Effector CD8-positive, alpha-beta T cell (primary cell): Measurements from ENCODE around the gene SEMA6C.
"Not testable (repeated sequence)": the region's sequence is repeated elsewhere in the genome, so short reads cannot be mapped to it uniquely, and the experiment has no call there.

ENCODE experiments used
- DNase-seq: peaks from one replicate; lab custom pipeline; 2025; lab: John Stamatoyannopoulos, UW
- total RNA-seq, 4 experiments: gene quantifications; one replicate each; lab custom pipeline; 2026; lab: John Stamatoyannopoulos, UW

The SEMA6C gene, protein sequence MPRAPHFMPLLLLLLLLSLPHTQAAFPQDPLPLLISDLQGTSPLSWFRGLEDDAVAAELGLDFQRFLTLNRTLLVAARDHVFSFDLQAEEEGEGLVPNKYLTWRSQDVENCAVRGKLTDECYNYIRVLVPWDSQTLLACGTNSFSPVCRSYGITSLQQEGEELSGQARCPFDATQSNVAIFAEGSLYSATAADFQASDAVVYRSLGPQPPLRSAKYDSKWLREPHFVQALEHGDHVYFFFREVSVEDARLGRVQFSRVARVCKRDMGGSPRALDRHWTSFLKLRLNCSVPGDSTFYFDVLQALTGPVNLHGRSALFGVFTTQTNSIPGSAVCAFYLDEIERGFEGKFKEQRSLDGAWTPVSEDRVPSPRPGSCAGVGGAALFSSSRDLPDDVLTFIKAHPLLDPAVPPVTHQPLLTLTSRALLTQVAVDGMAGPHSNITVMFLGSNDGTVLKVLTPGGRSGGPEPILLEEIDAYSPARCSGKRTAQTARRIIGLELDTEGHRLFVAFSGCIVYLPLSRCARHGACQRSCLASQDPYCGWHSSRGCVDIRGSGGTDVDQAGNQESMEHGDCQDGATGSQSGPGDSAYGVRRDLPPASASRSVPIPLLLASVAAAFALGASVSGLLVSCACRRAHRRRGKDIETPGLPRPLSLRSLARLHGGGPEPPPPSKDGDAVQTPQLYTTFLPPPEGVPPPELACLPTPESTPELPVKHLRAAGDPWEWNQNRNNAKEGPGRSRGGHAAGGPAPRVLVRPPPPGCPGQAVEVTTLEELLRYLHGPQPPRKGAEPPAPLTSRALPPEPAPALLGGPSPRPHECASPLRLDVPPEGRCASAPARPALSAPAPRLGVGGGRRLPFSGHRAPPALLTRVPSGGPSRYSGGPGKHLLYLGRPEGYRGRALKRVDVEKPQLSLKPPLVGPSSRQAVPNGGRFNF
- 2.3 to 10.1 (median 6.9) reads per million in 4 experiments for total RNA-seq

DNA sequence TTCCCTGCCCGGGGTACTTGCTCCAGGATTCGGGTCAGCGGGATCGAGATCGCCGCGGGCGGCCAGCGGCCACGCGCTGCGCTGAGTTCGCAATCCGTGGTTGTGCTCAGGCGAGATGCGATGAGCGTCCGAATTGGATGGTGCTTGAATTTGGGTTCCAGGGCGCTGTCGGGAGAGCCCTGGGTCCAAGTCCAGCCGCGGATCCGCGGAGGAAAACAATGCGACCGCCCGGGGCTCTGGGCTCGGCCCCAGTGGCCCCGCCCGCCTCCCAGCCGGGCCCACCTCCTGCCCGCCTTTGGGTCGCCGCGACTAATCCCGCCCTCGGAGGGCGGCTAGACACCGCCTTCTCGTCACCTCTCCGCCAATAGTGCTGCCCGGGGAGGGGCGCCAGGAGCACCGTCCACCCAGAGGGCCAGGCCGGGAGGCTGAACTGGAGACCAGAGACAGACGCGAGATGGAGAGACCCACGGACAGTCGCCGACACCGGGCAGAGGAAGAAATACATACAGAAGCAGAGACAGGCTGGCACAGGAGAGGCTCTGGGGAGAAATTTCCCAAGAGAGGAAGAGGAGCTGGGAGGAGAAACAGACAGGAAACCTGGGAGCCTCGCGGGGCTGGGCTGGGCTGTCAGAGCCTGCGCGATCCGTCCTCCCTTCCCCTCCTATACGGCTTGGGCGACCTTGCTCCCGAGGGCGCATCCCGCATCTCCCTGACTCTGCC is at the start of gene SEMA6C:
TSS of gene SEMA6C (minus strand) at position 220 of the 720 bp plus-strand sequence. CDS start 4,010 bp downstream, outside the sequence.
- peak; percentile 79 for DNase-seq

DNA sequence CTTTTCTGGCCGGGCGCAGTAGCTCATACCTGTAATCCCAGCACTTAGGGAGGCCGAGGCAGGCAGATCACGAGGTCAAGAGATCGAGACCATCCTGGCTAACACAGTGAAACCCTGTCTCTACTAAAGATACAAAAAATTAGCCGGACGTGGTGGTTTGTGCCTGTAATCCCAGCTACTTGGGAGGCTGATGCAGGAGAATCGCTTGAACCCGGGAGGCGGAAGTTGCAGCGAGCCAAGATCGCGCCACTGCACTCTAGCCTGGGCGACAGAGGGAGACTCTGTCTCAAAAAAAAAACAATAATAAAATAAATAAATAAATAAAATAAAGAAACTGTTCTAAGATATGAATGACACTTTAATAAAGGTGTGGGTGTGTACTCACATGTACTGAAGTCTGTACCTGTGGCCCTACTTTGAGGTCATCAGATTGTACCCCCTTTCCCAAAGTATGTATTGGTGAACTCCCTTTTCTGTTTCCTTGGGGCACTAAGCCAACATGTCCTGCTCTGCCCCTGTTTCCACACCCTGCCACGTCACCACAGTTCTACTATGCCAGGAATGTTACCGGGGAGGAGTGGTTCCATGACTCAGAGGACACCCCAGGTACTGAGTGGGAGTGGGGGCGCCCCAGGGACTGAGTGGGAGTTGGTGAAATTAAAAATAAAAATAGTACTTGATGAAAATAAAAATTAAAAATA is 48.6 kb upstream of the SEMA6C start:
- DNase-seq = not testable (repeated sequence)

DNA sequence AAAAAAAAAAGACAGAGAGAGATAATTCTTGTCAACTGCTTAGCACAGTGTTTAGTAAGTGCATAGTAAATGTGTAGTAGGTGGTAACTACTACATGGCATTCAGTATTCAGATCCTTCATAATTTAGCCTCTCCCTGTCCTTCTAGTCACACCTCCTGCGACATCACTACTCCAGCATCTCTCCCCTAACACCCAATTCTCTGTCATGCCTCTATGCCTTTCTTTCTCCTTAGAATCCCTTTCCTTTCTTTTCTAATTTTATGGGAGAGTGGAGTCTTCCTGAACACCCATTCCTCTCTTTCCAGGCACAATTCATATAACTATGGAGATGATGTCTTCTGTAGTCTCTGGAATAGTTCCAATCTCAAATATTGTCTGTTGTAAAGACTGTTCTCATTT is 47.4 kb upstream of the SEMA6C start:
- no peak for DNase-seq

DNA sequence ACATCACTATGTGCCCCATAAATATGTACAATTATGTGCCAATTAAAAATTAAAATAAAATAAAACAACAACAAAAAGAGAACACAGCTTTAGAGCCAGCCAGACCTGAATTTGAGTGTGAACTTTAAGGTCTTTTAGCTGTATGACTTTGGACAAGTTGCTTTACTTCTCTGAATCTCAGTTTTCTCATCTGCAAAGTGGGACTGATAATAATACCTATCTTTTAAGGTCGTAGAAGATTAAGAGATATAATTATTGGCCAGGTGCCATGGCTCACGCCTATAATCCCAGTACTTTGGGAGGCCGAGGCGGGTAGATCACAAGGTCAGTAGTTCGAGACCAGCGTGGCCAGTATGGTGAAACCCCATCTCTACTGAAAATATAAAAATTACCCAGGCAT is 46.9 kb upstream of the SEMA6C start:
- DNase-seq = no peak

DNA sequence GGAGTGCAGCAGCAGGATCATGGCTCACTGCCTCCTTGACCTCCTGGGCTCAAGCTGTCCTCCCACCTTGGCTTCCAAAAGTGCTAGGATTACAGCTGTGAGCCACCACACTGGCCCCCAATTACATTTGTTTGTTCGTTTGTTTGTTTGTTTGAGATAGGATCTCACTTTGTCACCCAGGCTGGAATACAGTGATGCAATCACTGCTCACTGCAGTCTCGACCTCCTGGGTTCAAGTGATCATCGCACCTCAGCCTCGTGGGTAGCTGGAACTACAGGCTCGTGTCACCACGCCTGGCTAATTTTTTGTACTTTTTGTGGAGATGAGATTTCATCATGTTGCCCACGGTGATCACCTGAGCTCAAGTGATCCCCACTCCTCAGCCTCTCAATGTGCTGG is 45.6 kb upstream of the SEMA6C start:
- no peak for DNase-seq

DNA sequence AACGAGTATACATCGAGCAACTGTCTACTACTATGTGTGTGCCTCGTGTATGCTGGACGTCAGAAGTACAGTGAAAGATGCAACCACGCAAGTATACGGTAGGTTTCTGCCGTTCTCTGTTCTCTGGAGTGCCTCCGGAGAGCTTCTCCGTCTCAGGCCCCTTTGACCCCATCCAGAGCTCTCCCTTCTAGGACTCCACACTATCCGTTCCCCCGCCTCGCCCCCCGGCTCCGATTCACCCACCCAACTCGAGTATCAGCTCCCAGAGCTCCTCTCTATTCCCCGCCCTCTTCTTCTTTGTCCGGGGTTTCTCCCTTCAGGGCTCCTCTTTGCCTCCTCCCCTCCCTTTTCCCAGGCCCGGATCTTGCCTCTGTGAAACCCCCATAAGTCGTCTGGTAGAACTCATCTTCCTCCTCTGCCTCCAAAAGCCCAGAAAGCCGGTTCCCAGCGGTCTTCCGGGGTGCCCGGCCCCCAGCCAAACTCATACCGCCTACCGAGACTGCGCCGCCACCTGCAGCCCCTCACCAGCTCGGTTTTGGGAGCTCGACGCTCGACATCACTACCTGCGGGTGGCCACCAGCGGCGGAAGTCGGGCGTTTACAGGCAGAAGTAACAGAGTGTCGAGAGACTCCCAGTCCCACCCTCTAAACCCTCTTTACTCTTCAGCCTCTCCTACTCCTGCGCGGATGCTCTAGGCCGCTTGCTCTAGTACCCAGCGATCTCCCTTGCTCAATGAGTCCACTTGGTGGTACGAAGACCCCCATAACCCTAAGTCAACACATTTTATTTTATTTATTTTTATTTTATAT is 43.4 kb upstream of the SEMA6C start, which contains the start of gene VPS72:
TSS of gene VPS72 (minus strand) at position 561 of the 809 bp plus-strand sequence. CDS start at position 485, 76 bp downstream.
- DNase-seq = peak; percentile 75

DNA sequence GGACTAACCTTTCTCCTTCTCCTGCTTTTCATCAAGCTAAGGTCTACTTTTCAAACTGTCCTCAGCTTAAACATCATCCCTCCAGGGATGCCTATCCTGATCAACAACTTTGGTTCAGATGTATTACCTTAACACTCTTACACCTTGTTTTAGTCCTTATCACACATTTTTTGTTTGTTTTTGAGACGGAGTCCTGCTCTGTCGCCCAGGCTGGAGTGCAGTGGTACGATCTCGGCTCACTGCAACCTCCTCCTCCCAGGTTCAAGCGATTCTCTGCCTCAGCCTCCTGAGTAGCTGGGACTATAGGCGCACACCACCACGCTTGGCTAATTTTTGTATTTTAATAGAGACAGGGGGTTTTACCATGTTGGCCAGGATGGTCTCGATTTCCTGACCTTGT is 42.2 kb upstream of the SEMA6C start:
- DNase-seq = not testable (repeated sequence)

DNA sequence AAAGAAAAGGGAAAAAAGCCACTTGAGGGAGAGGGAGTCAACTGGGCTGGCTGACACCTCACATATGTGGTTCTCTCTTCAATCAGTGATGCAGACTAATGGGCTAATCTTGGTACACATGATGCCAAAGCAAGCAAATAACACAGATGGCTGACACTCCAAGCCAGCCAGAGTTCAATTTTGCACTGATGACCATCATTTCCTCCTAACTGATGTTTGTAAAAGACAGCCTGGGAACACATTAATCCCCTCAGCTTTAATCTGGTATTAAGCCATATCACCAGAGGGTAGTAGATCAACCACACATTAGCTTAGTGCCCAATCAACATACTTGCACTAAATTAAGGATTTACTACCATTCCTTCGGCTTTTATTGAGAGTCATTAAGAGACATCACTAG is 40.8 kb upstream of the SEMA6C start:
- no peak for DNase-seq

DNA sequence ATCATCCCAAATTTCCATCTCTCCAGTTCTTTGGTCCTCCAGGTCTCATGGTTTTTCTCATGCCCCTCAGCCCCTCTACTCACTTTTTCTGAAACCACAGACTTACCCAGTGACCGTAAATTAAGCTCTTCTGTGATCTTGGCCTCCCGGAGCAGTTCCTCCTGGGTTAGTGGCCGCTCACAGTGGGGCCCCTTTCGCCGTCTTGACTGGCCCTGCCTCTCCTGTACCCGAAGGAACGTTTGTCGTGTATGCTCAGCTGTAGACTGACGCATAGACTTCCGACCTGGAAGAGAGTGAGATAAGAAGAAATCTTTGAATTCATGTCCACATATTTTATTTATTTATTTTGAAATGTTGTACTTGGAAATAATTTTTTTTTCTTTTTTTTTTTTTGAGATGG is 37.8 kb upstream of the SEMA6C start:
- DNase-seq = no peak

DNA sequence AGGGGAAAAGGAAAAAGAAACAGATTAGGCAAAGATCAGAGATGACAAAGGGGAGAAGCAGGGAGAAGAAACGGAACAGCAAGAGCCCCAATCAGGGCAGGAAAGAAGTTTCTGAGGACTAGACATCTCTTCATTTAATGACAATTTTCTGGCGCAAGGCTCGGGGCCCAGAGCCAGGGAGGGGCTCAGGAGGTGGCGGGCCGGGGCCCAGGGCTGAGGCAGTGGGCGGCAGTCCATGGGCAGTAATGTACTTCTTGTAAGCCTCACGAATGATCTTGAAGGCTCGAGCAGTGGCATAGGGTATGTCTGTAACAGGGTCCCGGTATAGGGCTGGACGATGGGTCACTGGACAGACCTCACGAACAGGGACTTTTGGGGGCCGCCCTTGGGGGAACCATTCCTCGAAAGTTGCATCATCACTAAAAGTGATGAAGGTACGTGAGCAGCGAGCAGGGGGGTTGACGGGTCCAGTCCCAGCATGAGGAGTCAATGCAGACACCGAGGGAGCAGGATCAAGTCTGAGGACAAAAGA is 30.1 kb upstream of the SEMA6C start:
- DNase-seq = no peak

DNA sequence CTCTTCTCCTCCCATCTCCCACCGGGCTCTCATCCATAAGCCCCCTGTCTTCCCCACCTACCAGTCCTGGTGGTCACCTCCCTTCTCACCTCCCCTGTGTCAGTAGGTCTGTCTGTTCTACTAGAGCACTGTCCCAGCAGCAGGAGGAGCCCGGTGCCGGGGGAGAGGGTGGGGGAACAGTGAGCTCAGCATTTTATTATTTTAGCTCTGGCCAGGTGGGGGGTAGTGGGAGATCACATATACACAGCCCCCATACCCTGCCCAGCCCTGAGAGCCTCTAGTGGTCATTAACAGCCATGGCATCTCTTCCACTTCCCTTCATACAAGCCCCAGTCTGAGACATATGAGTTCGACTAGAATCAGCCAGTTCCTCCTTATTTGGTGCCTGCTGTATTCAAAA is 29.4 kb upstream of the SEMA6C start, which contains the start of gene TMOD4:
TSS of gene TMOD4 (minus strand) at position 119 of the 400 bp plus-strand sequence. CDS start 1,106 bp downstream, outside the sequence.
- DNase-seq = no peak

DNA sequence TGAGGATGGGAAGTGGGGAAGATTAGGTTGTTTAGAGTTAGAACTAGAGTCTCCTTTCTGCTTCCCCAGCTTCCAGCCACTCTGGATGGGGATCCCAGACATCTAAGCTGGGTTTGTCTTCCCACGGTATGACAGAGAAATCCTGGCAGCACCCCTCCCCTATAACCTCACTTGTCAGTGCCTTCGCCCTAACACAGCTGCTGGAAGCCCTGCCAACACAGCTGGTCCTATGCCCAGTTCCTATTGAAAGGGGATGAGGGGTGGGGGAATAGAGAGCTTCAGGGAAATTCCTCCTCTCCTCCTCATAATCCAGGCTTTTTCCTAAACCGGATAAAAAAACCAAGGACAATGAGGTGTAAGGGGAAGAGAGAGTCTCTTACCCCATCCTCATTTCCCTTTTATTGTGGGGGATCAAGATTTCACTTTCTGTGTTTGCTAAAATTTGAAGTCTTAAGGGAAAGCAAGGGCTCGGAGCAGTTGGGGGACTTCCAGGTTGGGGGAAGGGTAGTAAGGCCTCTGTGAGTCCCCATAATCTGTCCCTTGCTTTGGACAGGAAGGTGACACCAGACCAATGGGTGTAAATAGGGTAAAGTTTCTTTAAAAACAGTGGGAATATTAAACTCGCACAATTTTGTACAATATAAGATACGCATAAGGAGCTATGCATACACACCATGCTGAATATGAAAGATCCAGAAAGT is 28.8 kb upstream of the SEMA6C start:
- no peak for DNase-seq

DNA sequence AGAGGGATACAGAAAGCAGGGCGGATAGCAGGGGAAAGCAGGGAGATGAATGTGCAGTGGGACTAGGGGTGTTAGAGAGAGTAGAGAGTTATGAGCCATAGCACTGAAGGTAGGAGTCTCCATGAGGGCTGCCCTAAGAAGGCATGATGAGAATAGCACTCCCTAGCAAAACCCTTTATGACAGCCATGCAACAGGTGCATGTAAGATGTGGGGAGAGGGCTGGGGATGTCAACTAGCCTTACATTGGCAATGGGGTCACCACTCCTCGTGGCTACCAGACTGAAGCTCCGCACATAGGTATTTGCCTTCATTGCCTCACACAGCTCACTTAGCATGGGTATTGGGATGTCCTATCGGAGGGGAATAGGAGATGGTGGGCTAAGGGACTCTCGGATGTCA is 24.8 kb upstream of the SEMA6C start:
- no peak for DNase-seq

DNA sequence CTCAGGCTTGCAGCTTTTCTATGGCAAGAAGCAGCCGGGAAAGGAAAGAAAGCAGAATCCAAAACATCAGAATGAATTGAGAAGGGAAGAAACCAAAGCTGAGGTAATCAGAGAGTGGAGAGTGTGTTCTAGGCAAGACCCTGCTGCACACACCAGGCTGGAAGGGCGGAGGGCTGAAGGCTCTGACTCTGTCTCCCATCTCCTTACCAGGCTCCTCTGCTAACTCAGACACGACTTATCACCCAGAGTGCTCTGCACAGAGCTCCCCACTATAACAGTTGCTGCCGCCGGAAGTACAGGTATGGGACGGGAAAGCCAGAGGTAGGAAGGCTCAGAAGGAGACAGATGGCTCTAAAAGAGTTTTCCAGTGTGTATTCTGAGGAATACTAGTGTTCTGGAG is 20.7 kb upstream of the SEMA6C start:
- no peak for DNase-seq

DNA sequence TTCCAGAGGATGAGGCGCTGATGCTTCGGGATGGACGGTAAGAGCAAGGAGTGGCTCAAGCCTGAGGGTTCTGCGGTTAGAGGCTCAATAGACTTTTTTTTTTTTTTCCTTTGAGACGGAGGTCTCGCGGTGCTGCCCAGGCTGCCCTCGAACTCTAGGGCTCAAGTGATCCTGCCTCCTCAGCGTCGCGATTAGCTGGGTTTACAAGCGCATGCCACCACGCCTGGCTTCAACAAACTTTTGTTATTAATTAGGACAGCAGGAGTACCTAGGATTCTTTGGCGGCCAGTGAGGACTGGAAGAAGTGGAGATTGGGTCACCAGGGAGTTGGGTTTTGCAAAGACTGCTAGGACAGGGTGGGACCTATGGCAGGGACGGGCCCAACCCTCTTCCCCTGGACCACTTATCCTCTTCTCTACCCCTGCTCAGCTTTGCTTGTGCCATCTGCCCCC is 20.1 kb upstream of the SEMA6C start:
- DNase-seq = no peak

DNA sequence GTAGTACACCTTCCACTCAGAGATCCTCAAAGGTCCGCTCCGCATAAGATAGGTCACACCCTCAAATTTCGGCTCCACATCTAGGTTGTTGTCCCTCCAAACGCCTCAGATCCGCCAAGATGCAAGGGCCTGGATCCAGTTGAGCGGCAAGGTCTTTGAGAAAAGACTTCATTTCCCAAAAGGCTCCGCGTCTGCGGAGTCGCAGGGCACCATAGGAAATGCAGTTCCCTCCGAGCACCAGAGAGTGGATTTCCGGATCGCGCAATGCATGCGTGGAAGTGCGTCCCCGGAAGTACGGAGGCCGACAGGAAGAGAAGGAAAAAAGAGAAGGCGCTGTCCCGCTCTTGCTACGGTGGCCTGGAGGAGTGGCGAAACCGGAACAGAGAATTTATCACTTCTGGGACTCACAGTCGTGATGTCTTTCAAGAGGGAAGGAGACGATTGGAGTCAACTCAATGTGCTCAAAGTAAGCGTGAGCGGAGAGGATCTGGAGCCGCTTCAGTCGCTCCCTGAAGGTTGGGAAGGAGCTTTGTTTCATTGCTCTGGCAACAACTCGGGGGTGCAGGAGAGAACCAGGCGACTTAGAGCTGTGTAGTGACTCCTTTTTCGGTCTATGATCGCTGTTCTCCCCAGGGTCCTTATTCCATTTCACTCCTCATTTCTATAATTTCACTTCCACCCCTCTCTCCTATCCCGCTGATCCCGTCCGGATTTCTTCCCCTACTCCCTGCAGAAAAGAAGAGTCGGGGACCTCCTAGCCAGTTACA is 19.5 kb upstream of the SEMA6C start, which contains the start of the genes LYSMD1 and SCNM1:
TSS of gene LYSMD1 (minus strand) at position 165 of the 767 bp plus-strand sequence. CDS start 644 bp downstream, outside the sequence.
TSS of gene SCNM1 (plus strand) at position 407 of the 767 bp plus-strand sequence. CDS start at position 416, 9 bp downstream.
- DNase-seq = peak; percentile 95

DNA sequence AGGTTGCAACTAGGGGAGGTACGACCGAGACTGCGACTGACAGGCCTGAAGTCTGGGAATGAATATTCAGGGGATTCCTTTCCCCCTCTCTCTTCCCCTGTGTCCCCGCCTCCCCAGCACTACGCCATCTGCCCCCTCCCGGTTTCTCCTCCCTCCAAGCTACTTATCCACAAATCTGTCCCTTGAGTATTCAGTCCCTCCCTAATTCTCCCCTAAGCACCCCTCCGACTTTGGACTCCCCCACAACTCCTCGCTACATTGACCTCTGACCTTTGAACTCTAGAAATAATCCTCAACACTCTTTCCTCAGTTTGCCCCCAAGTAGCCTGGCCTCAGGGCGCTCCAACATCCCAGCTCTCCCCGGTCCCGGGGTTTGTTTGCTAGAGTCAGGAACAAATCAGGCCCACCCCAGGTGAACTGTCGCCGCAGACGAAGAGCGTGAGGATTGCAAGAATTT is 18.9 kb upstream of the SEMA6C start:
- no peak for DNase-seq

DNA sequence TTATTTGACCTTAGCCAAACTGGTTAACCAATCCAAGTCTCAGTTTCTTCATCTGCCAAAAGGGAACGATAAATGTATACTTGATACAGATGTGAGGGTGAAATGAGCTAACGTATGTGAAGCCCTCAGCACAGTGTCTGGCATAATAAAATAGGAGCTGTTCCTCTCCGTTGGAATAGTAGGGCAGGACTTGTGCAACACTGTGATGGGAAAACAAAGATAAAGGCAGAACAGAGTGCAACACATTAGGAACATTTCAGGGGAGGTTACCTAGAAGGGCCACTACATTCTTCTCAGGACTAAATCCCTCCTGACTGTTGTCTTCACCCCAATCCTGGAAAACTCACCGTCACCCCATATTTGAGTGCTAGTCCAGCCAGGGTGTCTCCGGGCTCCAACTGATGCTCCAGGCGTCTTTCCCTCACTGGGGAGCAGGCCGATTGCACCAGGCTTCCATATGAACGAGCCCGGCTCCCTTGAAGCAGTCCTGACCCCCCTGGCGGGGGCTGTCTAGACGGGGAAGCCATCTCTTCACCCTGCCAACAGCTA is 18.4 kb upstream of the SEMA6C start:
- no peak for DNase-seq
